Coronary artery (tissue), 2 donors: Measurements from ENCODE around the gene MRPS9.

Source experiments
- DNase-seq: peaks from one replicate; pipeline ENCODE4 v3.0.0-alpha.2; 2017; ENCODE audit warnings: low spot score
- H3K27ac ChIP-seq, 2 donors: fragments of 200-600 bp; sonication (generic); one replicate each; pipeline ENCODE4 v1.5.1; 2016 to 2019
- H3K4me3 ChIP-seq: fragments of 200-600 bp; sonication (generic); 2 replicates; pipeline ENCODE4 v1.5.1; 2016; ENCODE audit warnings: mild to moderate bottlenecking, moderate library complexity
- CTCF ChIP-seq: fragments of 200-600 bp; sonication (generic); IDR thresholded peaks from one replicate; pipeline ENCODE4 v1.5.1; 2019; ENCODE audit warnings: antibody characterized with exemption

The MRPS9 gene

GRCh38 chr2:105127289-105127915, 89.5 kb downstream of the MRPS9 start:
- Histone ChIP-seq H3K4me3 (no peak overlapping the region), H3K27ac (no peak overlapping the region)
- no peak for TF ChIP-seq CTCF
- no peak for DNase-seq

GRCh38 chr2:105129722-105130232, 91.9 kb downstream of the MRPS9 start:
- DNase-seq, result no peak
- TF ChIP-seq CTCF, result no peak
- H3K27ac ChIP-seq, result no peak overlapping the region
- H3K4me3 ChIP-seq, result no peak overlapping the region

GRCh38 chr2:105130546-105130945, 92.7 kb downstream of the MRPS9 start:
- no peak overlapping the region for H3K4me3 ChIP-seq
- H3K27ac ChIP-seq, result no peak overlapping the region
- no peak for DNase-seq
- no peak for TF ChIP-seq CTCF

GRCh38 chr2:105134081-105134480, 96.2 kb downstream of the MRPS9 start:
- H3K4me3 ChIP-seq, result no peak overlapping the region
- no peak for TF ChIP-seq CTCF
- DNase-seq, result no peak
- no peak overlapping the region for H3K27ac ChIP-seq

GRCh38 chr2:105135436-105135835, 97.6 kb downstream of the MRPS9 start:
- no peak overlapping the region for H3K4me3 ChIP-seq
- no peak overlapping the region for H3K27ac ChIP-seq
- DNase-seq, result no peak
- no peak for TF ChIP-seq CTCF

- no peak for DNase-seq
- Histone ChIP-seq H3K27ac (no peak overlapping the region), H3K4me3 (no peak overlapping the region)
- no peak for TF ChIP-seq CTCF
Observed at GRCh38 chr2:105136394-105136793, 98.5 kb downstream of the MRPS9 start.

- DNase-seq, result no peak
- Histone ChIP-seq H3K4me3 (no peak overlapping the region), H3K27ac (no peak overlapping the region)
- TF ChIP-seq CTCF, result no peak
Observed at GRCh38 chr2:105138643-105139042, 100.8 kb downstream of the MRPS9 start.
